ENCODE measurements around the gene TMEM183A. TPM values are rescaled to one million over a fixed set of nuclear protein-coding genes. Genes with fewer than 3 reads are reported as not detected.

Gene TMEM183A
- total RNA-seq, 8 experiments from 2014 or later = 33.6 to 124 (median 62.1) TPM

GRCh38 chr1:203072002-203072602 lies 64.9 kb downstream of the TMEM183A start:
- in situ Hi-C loops (cut with MboI; ENCODE audit: low pct_unique_long_range_greater_than_20kb in 2 of 9, low sequenced_read_pairs in 9 of 9, unreplicated experiment in 9 of 9) = no loop called here
- peak in 4 of 8 experiments; percentile 33 to 56 (median 34) for ATAC-seq (replicated peaks in 6 of 8)
- WGBS, 10 experiments = 70 to 100% (median 89%) methylated on average over 1 to 5 of the region's 7 CpGs; no CpG with 5 or more reads in 1 of the 10 experiments

GRCh38 chr1:203072911-203073310 lies 65.7 kb downstream of the TMEM183A start:
- in situ Hi-C loops (cut with MboI; ENCODE audit: low pct_unique_long_range_greater_than_20kb in 2 of 9, low sequenced_read_pairs in 9 of 9, unreplicated experiment in 9 of 9) = no loop called here
- no peak overlapping the region for H3K27ac ChIP-seq
- ATAC-seq (replicated peaks in 6 of 8) = no peak
- H3K4me3 ChIP-seq = no peak overlapping the region
- H3K4me1 ChIP-seq (replicated peaks in 1 of 2) = peaks cover 32 to 35% of the 10 kb centered on the region in 2 donors
- WGBS, 10 experiments = 0 to 100% (median 79%) methylated on average over 1 to 3 of the region's 3 CpGs; no CpG with 5 or more reads in 4 of the 10 experiments

More at GRCh38 chr1:203072002-203072602, 64.9 kb downstream of the TMEM183A start:
- Histone ChIP-seq H3K4me3 (no peak overlapping the region), H3K4me1 (replicated peaks in 1 of 2) (peaks cover 32 to 35% of the 10 kb centered on the region in 2 donors), H3K27ac (peak overlapping the region in 1 of 2 donors; percentile 49)

GRCh38 chr1:203073469-203073868 lies 66.3 kb downstream of the TMEM183A start:
- in situ Hi-C loops (cut with MboI; ENCODE audit: low pct_unique_long_range_greater_than_20kb in 2 of 9, low sequenced_read_pairs in 9 of 9, unreplicated experiment in 9 of 9) = no loop called here
- 13 to 100% (median 70%) methylated on average over 1 to 2 of the region's 2 CpGs; no CpG with 5 or more reads in 5 of the 10 experiments for WGBS, 10 experiments

More at GRCh38 chr1:203073469-203073868, 66.3 kb downstream of the TMEM183A start:
- Histone ChIP-seq H3K27ac (no peak overlapping the region), H3K4me3 (no peak overlapping the region), H3K4me1 (replicated peaks in 1 of 2) (peaks cover 31 to 32% of the 10 kb centered on the region in 2 donors)
- peak in 3 of 8 experiments; percentile 66 to 86 (median 69) for ATAC-seq (replicated peaks in 6 of 8)

Other genes with a start within 250 kb of the TMEM183A start
- 100 to 1,000 TPM in 5 of 8 experiments, 10 to 100 TPM in 3; 49.0 to 191 (median 166) TPM for gene KDM5B, start 199.0 kb upstream of the TMEM183A start, total RNA-seq
- gene PCAT6, start 196.4 kb upstream of the TMEM183A start, total RNA-seq = 10 to 100 TPM in 1 of 8 experiments, 1 to 10 TPM in 7; 1.1 to 15.1 (median 4.4) TPM
- 10 to 100 TPM in 6 of 8 experiments, 1 to 10 TPM in 2; 8.1 to 16.3 (median 10.8) TPM for gene RABIF, start 118.2 kb upstream of the TMEM183A start, total RNA-seq
- gene KLHL12, start 80.1 kb upstream of the TMEM183A start, total RNA-seq = 10 to 100 TPM; 16.4 to 42.5 (median 31.9) TPM
- 10 to 100 TPM; 59.0 to 91.2 (median 67.8) TPM for gene ADIPOR1, start 49.1 kb upstream of the TMEM183A start, total RNA-seq
- 10 to 100 TPM; 33.6 to 90.0 (median 39.5) TPM for gene CYB5R1, start 40.1 kb upstream of the TMEM183A start, total RNA-seq
- gene PPFIA4, start 19.1 kb downstream of the TMEM183A start, total RNA-seq = 10 to 100 TPM in 4 of 8 experiments, 1 to 10 TPM in 4; 1.5 to 34.3 (median 10.7) TPM
- under 1 TPM in 6 of 8 experiments, not detected in 2; 0.14 to 0.71 (median 0.22) TPM for gene MYOG, start 78.6 kb downstream of the TMEM183A start, total RNA-seq
- 10 to 100 TPM in 2 of 8 experiments, 1 to 10 TPM in 6; 3.2 to 15.5 (median 3.9) TPM for gene ADORA1, start 120.4 kb downstream of the TMEM183A start, total RNA-seq
- gene MYBPH, start 168.5 kb downstream of the TMEM183A start, total RNA-seq = under 1 TPM in 5 of 8 experiments, not detected in 3; 0.09 to 0.24 (median 0.15) TPM
- 10 to 100 TPM in 1 of 8 experiments, 1 to 10 TPM in 2, under 1 TPM in 2, not detected in 3; 0.32 to 16.6 (median 1.4) TPM for gene CHI3L1, start 179.3 kb downstream of the TMEM183A start, total RNA-seq
- 1 to 10 TPM in 1 of 8 experiments, under 1 TPM in 7; 0.07 to 2.4 (median 0.24) TPM for gene CHIT1, start 222.3 kb downstream of the TMEM183A start, total RNA-seq

Data from motor neuron (in vitro differentiated cells).